HL-60/S4 (cell line): Measurements from ENCODE around the gene SIGLEC1.

Experiments used
- in situ Hi-C: fragments of 300-500 bp; cut with MboI; formaldehyde crosslinking; loops from 2 replicates; pipeline ENCODE4 v1.14.3; 2022; ENCODE audit warnings: low sequenced_read_pairs

SIGLEC1 gene

DNA sequence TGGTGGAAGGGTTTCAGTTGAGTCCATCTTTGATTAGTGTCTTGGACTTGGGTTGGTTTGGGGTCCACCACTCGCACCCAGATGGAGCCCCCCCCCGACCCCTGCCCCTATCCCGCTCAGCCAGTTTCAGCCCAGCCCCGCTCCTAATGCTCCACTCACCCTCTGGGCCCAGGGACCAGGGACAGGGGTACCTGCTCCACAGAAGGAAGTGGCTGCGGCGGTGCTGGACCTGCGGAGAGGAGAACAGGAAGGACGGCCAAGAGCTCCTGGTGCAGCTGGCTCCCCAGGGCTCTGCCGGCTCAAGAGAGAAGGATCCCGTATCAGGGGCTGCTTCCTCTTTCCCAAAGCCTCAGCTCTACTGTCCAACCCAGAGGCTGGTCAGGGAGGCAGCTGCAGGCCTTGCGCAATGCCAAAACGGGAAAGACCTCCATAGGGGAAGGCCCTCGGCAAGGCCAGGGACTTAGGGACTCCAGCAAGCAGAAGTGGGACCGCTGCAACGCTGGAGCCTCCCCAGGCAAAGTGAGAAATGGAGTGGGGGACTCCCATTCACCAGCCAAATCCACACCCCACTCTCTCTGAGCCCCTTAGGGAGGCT lies at the start of gene SIGLEC1:
Gene SIGLEC1 (minus strand): TSS at position 322 of the 595 bp plus-strand sequence. CDS start 5,472 bp downstream, outside the sequence.
- in situ Hi-C loops, result no loop called here

DNA sequence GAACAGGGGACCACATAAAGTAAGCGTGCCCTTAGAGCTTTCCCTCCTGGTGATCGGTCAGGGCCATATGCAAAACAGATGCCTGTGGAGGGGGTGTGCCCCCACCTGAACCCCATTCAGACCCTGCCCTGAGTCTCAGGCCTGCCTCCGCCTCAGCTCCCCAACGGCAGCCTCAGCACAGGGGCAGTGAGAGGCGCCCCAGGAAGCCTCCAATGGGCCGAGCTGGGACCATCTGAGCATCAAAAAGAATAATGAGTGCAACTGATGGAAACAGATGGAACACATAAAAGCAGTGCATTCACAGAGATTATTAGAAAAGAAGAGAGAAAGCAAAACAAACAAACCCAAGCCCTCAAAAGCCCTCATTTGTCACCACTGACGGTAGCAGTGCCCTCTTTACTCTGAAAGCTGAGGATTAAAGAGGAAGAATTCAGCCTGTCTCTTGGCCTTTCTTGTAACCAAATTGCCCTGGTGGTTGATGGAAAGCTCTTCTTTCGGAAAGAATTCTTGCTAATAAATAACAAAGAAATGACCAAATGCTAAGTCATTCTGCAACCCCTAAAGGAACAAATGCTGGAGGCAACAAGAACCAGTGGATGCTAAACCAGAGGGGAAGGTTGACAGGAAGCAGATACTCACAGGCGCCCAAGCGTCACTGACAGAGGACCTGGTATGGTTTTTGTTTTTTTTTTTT lies 48.4 kb upstream of the SIGLEC1 start:
- in situ Hi-C loops, result no loop called here

DNA sequence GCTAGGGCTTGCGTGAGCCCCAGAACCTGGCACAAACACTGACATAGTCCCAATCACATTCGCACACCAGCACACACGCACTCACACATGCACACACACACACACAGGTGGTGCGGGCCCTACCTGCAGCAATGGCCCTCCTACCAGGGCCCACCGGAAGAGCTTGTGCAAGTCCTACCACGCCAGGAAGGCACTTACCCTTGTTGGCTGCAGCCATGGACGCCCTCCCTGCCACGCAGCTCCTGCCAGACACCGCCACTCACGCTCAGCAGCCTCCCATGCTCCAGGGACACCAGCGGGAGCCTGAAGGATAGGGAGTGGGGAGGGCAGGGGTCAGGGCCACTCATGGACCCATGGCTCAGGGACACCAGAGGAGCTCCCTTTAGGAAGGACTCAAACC lies 47.5 kb upstream of the SIGLEC1 start:
- in situ Hi-C loops, result no loop called here

DNA sequence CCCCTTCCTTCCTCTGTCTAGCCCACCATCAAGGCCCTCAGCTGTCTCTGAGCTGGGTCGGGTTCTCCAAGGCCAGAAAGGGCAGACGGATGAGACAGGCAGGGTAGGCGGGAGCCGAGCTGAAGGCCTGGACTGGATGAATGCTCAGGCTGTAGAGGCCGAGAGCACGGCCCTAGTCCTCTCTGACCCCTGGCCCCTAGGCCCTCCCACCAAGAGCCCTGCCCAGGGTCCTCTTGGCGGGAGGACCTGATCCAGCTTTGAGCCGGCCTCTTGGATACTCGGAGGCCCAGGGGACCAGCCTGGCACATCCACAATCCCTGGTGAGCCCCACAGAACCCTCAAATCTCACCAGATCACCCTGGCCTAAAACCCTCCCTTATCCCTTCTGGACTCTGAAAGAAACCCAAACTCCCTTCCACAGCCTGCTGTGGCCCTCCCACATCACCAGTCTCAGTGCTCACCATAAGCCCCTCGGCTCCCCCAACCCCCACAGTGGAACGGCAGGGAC lies 47.0 kb upstream of the SIGLEC1 start:
- in situ Hi-C loops, result no loop called here

DNA sequence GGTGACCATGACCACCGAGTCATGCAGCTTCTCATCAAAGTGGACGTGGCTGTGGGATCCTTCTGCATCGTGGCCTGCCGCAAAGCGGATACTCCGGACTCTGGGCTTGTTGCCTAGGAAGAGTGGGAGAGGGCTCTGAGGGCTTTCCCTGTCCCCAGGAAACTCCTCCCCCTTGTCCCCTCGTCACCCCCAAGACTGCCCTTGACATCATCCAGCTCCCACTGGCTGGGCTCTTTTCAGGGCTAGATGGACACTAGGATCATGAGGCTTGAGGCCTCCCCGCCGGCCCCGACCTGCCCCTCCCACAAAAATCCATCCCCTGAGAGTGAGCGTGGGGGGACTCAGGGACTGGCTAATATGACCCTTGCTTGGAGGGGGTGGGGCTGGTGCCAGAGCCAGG lies 46.2 kb upstream of the SIGLEC1 start:
- in situ Hi-C loops, result no loop called here

DNA sequence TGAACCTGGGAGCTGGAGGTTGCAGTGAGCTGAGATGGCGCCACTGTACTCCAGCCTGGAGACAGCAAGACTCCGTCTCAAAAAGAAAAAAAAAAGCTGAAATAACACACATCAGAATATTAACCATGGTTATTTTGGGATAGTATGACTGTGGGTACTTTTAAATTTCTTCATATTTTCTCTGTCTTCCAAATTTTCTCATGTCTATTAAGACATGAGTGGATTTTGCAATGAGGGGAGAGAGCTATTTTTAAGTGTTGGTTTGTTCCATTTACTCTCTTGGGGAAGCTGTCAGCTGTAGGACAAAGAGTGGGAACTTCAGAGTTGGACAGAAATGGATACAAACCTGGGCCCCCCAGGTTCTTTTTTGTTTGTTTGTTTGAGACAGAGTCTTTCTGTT lies 44.9 kb upstream of the SIGLEC1 start:
- in situ Hi-C loops, result no loop called here

DNA sequence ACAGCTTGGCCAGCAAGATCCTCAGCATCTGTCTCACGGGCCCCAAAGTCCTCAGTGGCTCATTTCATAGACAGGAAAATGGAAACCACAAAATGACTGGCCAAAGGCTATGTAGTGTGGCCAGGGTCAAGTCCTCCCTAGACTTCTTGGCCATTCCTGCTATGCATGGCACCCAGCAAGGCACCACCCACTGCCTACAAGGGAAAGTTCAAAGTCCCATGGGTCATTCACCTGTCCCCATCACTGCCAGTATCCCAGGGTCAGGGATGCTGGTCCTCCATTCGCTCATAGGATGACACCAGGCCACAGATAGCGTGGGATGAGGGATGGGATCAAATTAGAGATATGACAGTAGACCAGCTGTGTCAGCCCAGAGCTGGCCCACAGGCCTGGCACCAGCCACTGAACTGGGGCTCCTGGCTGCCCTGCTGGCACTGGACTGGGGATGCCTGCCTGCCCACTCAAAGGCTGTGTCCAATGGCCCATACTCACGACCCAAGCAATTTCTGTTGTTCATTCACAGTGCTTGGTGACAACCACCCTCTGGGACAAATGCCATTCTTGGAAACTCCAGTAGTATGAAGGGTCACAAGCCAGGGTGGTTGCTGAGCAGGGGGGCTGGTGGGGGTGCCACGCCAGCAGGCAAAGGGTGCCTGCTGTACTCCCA lies 43.5 kb upstream of the SIGLEC1 start:
- in situ Hi-C loops, result no loop called here

DNA sequence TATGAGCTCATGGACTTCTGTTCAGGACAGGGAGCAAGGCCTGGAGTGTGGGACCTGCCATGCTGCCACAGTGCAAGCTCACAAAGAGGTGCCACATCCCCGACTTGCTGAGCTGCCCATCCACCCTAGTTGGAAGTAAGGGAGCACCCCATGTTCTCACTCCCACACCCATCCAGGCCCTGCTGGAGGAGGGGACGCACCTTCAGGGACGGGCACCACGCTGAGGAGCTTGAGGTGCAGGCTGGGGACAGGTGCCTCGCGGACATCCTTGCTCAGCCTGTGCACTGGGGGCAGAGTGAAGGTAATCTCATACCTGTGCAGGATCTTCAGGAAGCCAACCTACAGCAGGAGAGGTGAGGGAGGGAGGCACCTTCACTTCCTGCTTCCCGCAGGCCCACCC lies 42.9 kb upstream of the SIGLEC1 start:
- in situ Hi-C loops, result no loop called here

DNA sequence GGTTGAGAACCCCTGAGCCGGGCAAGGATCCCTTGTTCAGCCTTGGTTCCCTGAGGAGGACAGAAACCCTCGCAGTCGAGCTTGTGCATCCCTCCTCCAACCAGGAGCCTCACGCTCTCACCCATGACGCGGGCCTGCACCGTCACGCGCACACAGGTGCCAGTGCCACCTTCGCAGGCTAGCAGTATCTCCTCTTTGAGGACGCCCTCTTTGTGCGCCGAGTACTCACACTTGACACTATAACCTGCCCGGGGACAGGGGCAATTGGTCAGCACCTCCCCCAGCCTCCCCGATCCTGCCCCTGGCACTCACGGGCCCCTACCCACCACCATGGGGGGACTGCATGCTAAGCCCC lies 41.9 kb upstream of the SIGLEC1 start:
- in situ Hi-C loops, result no loop called here

DNA sequence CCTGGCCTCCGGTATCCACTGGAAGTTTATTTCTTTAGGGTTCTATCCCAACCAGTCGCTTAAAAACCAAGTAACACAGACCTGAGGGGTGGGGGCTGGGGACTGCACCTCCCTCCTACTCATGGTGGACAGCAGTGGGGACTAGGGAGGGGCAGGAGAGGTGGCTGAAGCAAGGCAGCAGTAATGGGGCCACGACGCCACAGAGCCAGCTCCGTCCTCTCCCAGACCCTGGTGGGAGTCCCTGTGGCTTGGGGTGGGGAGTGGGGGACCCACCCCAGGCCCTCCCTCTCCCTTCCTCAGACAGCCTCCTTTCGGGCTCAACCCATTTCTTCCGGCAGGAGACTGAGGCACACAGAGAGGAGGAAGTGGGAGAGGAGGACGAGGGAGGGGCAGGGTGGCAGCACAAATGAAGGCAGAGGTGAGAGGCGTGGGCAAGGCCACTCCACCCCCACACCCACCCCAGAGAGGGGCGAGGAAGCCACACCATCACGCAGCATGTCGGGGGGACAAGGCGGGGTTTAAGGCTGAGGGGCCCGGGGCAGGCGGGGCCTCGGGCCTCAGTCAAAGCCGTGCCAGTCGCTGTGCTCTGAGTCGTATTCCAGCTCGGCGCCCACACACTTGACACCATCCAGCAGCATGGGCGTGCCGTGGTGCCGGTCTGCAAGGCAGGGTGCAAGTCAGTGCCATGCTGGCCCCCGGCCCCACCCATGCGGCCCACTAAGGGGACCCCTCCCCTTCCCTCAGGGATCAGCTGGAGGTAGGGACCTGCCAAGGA lies 41.3 kb upstream of the SIGLEC1 start:
- in situ Hi-C loops, result no loop called here

DNA sequence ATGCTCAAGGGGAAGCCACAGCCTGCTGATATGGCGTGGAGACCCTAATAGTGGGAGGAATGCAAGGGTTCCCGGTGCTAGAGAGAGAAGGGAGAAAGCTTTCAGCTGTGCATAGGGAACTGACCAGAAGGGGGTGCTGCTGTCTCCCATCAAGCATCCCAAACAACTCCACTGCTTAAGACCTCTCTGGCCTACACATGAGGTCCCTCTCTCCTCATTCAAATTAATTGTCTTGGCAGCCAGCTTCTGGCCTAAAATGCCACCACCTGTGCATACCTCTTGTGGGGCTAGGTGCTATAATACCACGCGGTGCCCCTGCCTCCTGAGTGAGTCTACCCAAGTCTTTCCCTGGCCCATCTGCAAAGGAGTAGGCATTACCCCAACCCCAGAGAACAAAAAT lies 40.7 kb upstream of the SIGLEC1 start:
- in situ Hi-C loops, result no loop called here

DNA sequence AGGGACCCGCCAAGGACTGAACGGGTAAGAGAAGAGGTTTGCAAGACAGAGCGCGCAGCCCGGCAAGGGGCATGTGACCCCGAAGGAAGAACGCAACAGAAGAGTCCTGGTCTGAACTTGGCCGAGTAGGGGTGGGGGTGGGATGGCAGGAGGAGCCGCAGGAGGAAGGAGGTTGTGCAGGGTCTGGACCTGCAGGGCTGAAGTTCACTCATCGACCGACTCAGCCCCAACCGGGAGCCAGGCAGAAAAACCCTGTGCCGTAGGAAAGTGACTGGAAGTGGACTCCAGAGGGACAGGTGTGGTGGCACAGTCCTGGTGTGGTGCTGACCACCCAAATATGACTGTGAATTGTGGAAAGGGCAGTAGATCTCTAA lies 40.0 kb upstream of the SIGLEC1 start:
- in situ Hi-C loops, result no loop called here

DNA sequence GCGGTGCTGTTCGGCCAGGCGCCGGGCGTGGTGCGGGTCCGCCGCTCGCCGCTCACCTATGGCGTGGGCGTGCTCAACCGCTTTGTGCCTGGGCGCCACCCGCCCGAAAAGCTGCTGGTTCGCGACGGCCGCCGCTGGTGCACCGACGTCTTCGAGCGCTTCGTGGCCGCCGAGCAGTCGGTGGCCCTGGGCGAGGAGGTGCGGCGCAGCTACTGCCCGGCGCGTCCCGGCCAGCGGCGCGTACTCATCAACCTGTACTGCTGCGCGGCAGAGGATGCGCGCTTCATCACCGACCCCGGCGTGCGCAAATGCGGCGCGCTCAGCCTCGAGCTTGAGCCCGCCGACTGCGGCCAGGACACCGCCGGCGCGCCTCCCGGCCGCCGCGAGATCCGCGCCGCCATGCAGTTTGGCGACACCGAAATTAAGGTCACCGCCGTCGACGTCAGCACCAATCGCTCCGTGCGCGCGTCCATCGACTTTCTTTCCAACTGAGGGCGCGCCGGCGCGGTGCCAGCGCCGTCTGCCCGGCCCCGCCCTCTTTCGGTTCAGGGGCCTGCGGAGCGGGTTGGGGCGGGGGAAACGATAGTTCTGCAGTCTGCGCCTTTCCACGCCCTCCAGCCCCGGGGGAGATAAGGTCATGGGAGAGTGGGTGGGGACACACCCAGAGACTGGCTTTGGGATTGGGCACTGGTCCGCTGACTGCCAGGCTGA lies 39.4 kb upstream of the SIGLEC1 start:
- in situ Hi-C loops, result no loop called here

DNA sequence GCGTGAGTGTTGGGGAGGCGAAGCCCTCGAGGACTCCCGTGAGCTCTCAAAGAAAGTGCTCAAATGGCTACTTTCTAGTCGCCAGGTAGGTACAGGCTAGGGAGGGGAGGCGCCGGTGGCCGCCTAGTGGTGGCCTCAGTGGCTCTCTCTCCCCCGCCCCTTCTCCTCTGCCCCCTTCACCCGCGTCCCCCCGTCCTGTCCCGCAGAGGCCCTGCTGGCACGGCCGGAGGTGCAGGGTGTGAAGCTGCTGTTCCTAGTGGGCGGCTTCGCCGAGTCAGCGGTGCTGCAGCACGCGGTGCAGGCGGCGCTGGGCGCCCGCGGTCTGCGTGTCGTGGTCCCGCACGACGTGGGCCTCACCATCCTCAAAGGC lies 38.9 kb upstream of the SIGLEC1 start:
- in situ Hi-C loops, result no loop called here

DNA sequence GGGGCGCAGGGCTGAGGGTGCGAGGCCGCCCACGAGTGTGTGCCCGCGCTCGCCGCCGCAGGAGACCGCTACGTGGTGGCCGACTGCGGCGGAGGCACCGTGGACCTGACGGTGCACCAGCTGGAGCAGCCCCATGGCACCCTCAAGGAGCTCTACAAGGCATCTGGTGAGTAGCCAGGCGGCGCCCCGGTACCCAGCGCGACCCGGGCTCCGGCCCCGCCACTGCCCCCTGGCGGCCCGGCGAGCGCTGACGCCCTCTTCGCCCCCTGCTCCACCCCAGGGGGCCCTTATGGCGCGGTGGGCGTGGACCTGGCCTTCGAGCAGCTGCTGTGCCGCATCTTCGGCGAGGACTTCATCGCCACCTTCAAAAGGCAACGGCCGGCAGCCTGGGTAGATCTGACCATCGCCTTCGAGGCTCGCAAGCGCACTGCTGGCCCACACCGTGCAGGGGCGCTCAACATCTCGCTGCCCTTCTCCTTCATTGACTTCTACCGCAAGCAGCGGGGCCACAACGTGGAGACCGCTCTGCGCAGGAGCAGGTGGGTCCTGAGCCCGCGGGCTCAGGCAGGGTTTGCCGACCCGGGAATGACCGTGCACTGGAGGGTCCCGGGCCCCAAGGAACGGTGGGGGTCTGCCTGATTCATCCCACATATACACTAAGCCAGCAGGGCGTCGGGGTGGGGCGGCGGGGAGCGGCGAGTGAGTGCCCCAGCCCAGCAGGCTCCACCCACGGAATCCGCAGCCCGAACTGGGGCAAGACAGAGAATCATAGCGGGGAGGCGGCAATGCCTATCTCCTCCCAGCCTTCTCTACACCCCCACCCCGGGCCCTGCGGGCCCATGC lies 37.5 kb upstream of the SIGLEC1 start:
- in situ Hi-C loops, result no loop called here

DNA sequence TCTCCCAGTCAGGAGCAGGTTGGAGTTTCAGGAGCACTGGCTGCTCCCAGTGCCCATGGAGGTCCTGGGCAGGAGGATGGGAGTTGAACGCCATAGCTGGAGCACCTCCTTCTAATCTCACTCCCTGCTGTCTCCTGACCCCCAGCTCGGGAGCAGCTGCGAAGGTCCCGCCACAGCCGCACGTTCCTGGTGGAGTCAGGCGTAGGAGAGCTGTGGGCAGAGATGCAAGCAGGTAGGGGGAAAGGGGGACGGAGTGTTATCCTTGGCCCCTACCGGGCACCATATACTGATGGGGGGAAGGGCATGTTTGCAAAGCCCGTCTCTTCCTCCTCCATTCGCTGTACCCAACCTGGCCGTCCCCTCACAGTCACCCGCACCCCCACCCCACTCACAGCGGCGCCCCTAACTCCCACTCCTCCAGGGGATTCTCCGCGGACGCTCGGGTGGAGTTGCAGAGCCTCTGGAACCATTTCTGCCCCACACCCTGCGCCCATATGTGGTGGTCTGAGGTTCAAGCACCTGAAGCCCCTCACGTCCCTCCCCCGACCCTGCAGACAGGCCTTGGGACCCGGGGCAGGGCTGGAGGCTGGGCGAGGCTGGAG lies 36.8 kb upstream of the SIGLEC1 start:
- in situ Hi-C loops, result no loop called here

DNA sequence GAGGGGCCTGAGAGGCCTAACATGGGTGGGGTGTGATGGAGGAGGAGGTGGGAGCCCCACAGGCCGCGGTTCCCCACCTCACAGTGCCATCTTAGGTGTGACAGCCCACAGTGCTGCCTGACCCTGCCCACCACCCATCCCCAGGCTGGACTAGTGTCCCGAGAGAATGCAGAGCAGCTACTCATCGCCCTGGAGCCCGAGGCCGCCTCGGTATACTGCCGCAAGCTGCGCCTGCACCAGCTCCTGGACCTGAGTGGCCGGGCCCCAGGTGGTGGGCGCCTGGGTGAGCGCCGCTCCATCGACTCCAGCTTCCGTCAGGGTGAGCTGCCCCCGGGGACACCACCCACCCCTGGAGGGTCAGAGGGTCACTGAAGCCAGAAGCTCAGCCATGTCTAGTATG lies 35.7 kb upstream of the SIGLEC1 start:
- in situ Hi-C loops, result no loop called here

DNA sequence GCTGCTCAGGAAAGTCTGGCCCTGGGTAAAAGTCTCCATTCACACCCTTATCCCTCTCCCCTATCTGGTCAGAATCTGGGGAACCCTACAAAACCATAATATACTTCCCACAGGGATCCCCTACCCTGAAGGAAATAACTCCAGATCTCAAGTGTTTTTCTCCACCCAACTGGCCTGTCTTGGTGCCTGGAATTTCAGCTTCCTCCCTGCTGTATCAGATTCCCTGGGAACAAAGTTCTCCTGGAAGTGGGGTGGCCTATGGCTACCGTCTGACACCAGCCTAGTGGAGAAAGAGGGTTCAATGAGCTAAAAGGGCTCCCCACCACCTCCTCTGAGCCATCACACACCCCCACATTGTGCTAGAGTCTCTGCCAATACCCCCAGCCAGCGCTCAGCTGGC lies 35.1 kb upstream of the SIGLEC1 start:
- in situ Hi-C loops, result no loop called here

DNA sequence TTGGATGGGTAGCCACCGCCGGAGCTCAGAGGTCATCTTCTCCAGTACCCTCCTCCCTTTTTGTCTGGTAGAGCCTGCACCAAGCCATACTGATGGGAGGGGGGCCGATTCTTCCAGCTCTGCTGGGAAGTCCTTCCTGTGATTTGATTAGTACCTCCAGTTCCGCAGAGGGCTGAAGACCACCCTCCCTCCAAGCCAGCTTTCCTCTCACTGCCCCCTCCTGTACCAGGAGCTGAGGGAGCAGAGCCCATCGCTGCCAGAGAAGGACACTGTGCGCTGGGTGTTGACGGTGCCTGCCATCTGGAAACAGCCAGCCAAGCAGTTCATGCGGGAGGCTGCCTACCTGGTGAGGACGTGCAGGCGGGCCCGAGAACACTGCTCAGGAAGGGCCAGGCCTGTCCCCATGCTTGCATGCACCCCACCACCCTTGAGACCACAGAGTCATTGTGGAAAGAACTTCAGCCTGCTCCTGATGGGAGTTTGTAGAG lies 33.3 kb upstream of the SIGLEC1 start:
- in situ Hi-C loops, result no loop called here
